MCF 10A (cell line): ENCODE data around the gene EHBP1. TPM values are rescaled to one million over a fixed set of nuclear protein-coding genes. Genes with fewer than 3 reads are reported as not detected.

Experiments used
- BruUV-seq: library from RNA; stranded (reverse); fragments of 400-500 nt; replicated peaks from 2 replicates; lab custom pipeline; 2021; lab: Mats Ljungman, UMichigan
- CTCF ChIA-PET: fragments of 300-600 bp; sonication (Branson Sonifier 250); formaldehyde crosslinking; extraction: SDS; loops from one replicate; lab custom pipeline; 2021; ENCODE audit warnings: antibody characterized with exemption, inconsistent platforms; lab: Yijun Ruan, JAX
- POLR2A ChIA-PET: fragments of 300-600, 350-650 bp; sonication (Branson Sonifier 250); formaldehyde crosslinking; extraction: SDS; loops from one replicate; lab custom pipeline; 2020; ENCODE audit warnings: antibody characterized with exemption, inconsistent platforms; lab: Yijun Ruan, JAX
- DNase-seq: peaks from one replicate; pipeline ENCODE4 v3.0.0-alpha.2; 2018; ENCODE audit not compliant: unreplicated experiment
- H3K27ac Mint-ChIP-seq: one replicate; pipeline ENCODE4 v1.8.0; 2022; ENCODE audit warnings: mild to moderate bottlenecking, low read depth, mixed read lengths; ENCODE audit not compliant: unreplicated experiment
- H3K27me3 Mint-ChIP-seq: one replicate; pipeline ENCODE4 v1.8.0; 2022; ENCODE audit warnings: mixed read lengths; ENCODE audit not compliant: insufficient read depth, unreplicated experiment
- H3K36me3 Mint-ChIP-seq: one replicate; pipeline ENCODE4 v1.8.0; 2022; ENCODE audit warnings: mild to moderate bottlenecking, moderate library complexity, mixed read lengths; ENCODE audit not compliant: insufficient read depth, unreplicated experiment
- H3K4me1 Mint-ChIP-seq: one replicate; pipeline ENCODE4 v1.8.0; 2022; ENCODE audit warnings: mixed read lengths; ENCODE audit not compliant: insufficient read depth, unreplicated experiment
- H3K4me3 Mint-ChIP-seq: one replicate; pipeline ENCODE4 v1.8.0; 2022; ENCODE audit warnings: mild to moderate bottlenecking, moderate library complexity, mixed read lengths; ENCODE audit not compliant: unreplicated experiment
- H3K9me3 Mint-ChIP-seq: one replicate; pipeline ENCODE4 v1.8.0; 2022; ENCODE audit warnings: mixed read lengths; ENCODE audit not compliant: unreplicated experiment
- CTCF ChIP-seq: fragments of 200-600 bp; IDR thresholded peaks from one replicate; pipeline ENCODE4 v1.8.0; 2022; ENCODE audit warnings: antibody characterized with exemption, mild to moderate bottlenecking; ENCODE audit not compliant: unreplicated experiment
- intact Hi-C: fragments of 100-400 bp; cut with micrococcal nuclease; formaldehyde crosslinking; loops from 2 replicates; pipeline ENCODE4 v1.14.1; 2022
- total RNA-seq: library from RNA; stranded (reverse); gene quantifications from 2 replicates; pipeline ENCODE4 v1.2.3, GENCODE V29; 2022

EHBP1 gene
- total RNA-seq, 1 experiment from 2014 or later = 81.2 TPM

- intact Hi-C loops = no loop called here
- CTCF ChIA-PET = interaction anchor here (0.6 kb wide), 1 partner anchor 14 kb away, joined by 3 read pairs; no protein-coding TSS in a partner anchor
- no peaks in the 10 kb centered on the region for H3K27me3 Mint-ChIP-seq
- POLR2A ChIA-PET = no interaction called here
- H3K9me3 Mint-ChIP-seq = peaks cover 6% of the 10 kb centered on the region
- no peaks in the 10 kb centered on the region for H3K4me1 Mint-ChIP-seq
- H3K36me3 Mint-ChIP-seq = peaks cover 54% of the 10 kb centered on the region
- no peak overlapping the region for H3K27ac Mint-ChIP-seq
- TF ChIP-seq CTCF = no peak
- no peak overlapping the region for H3K4me3 Mint-ChIP-seq
- no peak for DNase-seq
- no TSS peak for BruUV-seq
These were observed 168.1 kb downstream of the EHBP1 start for GRCh38 chr2:62873603-62874002.

- H3K4me3 Mint-ChIP-seq = no peak overlapping the region
- H3K4me1 Mint-ChIP-seq = no peaks in the 10 kb centered on the region
- peaks cover 17% of the 10 kb centered on the region for H3K9me3 Mint-ChIP-seq
- peaks cover 61% of the 10 kb centered on the region for H3K36me3 Mint-ChIP-seq
- intact Hi-C loops = no loop called here
- H3K27me3 Mint-ChIP-seq = no peaks in the 10 kb centered on the region
- TF ChIP-seq CTCF = no peak
- DNase-seq = no peak
- H3K27ac Mint-ChIP-seq = no peak overlapping the region
- no TSS peak for BruUV-seq
- CTCF ChIA-PET = interaction anchor here (0.6 to 0.7 kb wide), 2 partner anchors 33 to 36 kb away, joined by 3 to 4 read pairs; no protein-coding TSS in a partner anchor
- POLR2A ChIA-PET = no interaction called here
These were observed 169.4 kb downstream of the EHBP1 start for GRCh38 chr2:62874881-62875383.

GRCh38 chr2:62881162-62881795 lies 175.8 kb downstream of the EHBP1 start:
- no peak for TF ChIP-seq CTCF
- H3K36me3 Mint-ChIP-seq = peaks cover 55% of the 10 kb centered on the region
- peaks cover 15% of the 10 kb centered on the region for H3K9me3 Mint-ChIP-seq
- no peak for DNase-seq
- H3K4me3 Mint-ChIP-seq = no peak overlapping the region
- no peak overlapping the region for H3K27ac Mint-ChIP-seq
- intact Hi-C loops = no loop called here
- no TSS peak for BruUV-seq
- ChIA-PET CTCF (no interaction called here), POLR2A (interaction anchor here (0.6 kb wide), 1 partner anchor 16 kb away, joined by 3 read pairs; no protein-coding TSS in a partner anchor)
- H3K4me1 Mint-ChIP-seq = no peaks in the 10 kb centered on the region
- no peaks in the 10 kb centered on the region for H3K27me3 Mint-ChIP-seq

- POLR2A ChIA-PET = no interaction called here
- no TSS peak for BruUV-seq
- H3K36me3 Mint-ChIP-seq = peaks cover 31% of the 10 kb centered on the region
These were observed 178.1 kb downstream of the EHBP1 start for GRCh38 chr2:62883629-62884028.

More at GRCh38 chr2:62883629-62884028, 178.1 kb downstream of the EHBP1 start:
- no peak overlapping the region for H3K4me3 Mint-ChIP-seq
- no peak overlapping the region for H3K27ac Mint-ChIP-seq
- no peaks in the 10 kb centered on the region for H3K27me3 Mint-ChIP-seq
- no peak for TF ChIP-seq CTCF
- peaks cover 4% of the 10 kb centered on the region for H3K4me1 Mint-ChIP-seq
- peaks cover 15% of the 10 kb centered on the region for H3K9me3 Mint-ChIP-seq
- intact Hi-C loops = no loop called here
- CTCF ChIA-PET = no interaction called here
- no peak for DNase-seq
